Measurements from ENCODE around the gene ANO7. TPM values are rescaled to one million over a fixed set of nuclear protein-coding genes. Genes with fewer than 3 reads are reported as not detected.

Gene ANO7
- total RNA-seq, 1 donor from 2014 or later, result under 0.01 TPM

GRCh38 chr2:241189856-241190201, 1.4 kb downstream of the ANO7 start:
- no peak overlapping the region for H3K4me3 ChIP-seq (ENCODE audit: low read depth, low read length)
- no peak for FAIRE-seq
- H3K27me3 ChIP-seq (ENCODE audit: control insufficient read depth, insufficient read depth, low read length), result no peaks in the 10 kb centered on the region
- TF ChIP-seq, protein P1, sequence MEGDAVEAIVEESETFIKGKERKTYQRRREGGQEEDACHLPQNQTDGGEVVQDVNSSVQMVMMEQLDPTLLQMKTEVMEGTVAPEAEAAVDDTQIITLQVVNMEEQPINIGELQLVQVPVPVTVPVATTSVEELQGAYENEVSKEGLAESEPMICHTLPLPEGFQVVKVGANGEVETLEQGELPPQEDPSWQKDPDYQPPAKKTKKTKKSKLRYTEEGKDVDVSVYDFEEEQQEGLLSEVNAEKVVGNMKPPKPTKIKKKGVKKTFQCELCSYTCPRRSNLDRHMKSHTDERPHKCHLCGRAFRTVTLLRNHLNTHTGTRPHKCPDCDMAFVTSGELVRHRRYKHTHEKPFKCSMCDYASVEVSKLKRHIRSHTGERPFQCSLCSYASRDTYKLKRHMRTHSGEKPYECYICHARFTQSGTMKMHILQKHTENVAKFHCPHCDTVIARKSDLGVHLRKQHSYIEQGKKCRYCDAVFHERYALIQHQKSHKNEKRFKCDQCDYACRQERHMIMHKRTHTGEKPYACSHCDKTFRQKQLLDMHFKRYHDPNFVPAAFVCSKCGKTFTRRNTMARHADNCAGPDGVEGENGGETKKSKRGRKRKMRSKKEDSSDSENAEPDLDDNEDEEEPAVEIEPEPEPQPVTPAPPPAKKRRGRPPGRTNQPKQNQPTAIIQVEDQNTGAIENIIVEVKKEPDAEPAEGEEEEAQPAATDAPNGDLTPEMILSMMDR (IDR thresholded peaks at IDR 0.05; ENCODE audit: insufficient read depth, low read length, severe bottlenecking), result no peak
- H3K36me3 ChIP-seq (ENCODE audit: control insufficient read depth, insufficient read depth, low read length), result no peaks in the 10 kb centered on the region
- no peak for DNase-seq (ENCODE audit: low read depth)

GRCh38 chr2:241190291-241190981, 2.0 kb downstream of the ANO7 start:
- no peaks in the 10 kb centered on the region for H3K27me3 ChIP-seq (ENCODE audit: control insufficient read depth, insufficient read depth, low read length)
- DNase-seq (ENCODE audit: low read depth) (no peak), FAIRE-seq (no peak)
- TF ChIP-seq, protein P1 (IDR thresholded peaks at IDR 0.05; ENCODE audit: insufficient read depth, low read length, severe bottlenecking), result no peak
- H3K36me3 ChIP-seq (ENCODE audit: control insufficient read depth, insufficient read depth, low read length), result no peaks in the 10 kb centered on the region
- no peak overlapping the region for H3K4me3 ChIP-seq (ENCODE audit: low read depth, low read length)

GRCh38 chr2:241191081-241191480, 2.6 kb downstream of the ANO7 start:
- H3K4me3 ChIP-seq (ENCODE audit: low read depth, low read length), result no peak overlapping the region
- TF ChIP-seq, protein P1 (IDR thresholded peaks at IDR 0.05; ENCODE audit: insufficient read depth, low read length, severe bottlenecking), result no peak
- no peaks in the 10 kb centered on the region for H3K36me3 ChIP-seq (ENCODE audit: control insufficient read depth, insufficient read depth, low read length)
- FAIRE-seq (no peak), DNase-seq (ENCODE audit: low read depth) (no peak)
- no peaks in the 10 kb centered on the region for H3K27me3 ChIP-seq (ENCODE audit: control insufficient read depth, insufficient read depth, low read length)

DNA sequence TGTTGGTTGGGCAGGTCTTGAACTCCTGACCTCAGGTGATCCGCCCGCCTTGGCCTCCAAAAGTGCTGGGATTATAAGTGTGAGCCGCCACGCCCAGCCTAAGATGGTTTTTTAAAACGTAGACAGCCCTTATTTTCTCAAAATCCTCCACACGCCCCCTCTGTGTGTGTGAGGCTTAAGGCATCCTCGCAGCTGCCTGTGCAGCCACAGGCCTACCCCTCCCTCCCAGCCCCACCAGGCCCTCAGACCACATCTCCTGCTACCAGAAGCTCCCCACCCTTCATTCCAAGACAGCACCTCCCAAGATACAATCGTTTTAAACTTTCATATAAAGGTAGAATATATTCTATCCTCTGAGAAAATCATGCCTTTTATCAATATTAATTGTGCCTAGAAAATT, 4.8 kb downstream of the ANO7 start:
- Histone ChIP-seq H3K36me3 (ENCODE audit: control insufficient read depth, insufficient read depth, low read length) (no peaks in the 10 kb centered on the region), H3K27me3 (ENCODE audit: control insufficient read depth, insufficient read depth, low read length) (no peaks in the 10 kb centered on the region), H3K4me3 (ENCODE audit: low read depth, low read length) (no peak overlapping the region)
- DNase-seq (ENCODE audit: low read depth), result no peak
- no peak for FAIRE-seq
- TF ChIP-seq, protein P1 (IDR thresholded peaks at IDR 0.05; ENCODE audit: insufficient read depth, low read length, severe bottlenecking), result no peak

DNA sequence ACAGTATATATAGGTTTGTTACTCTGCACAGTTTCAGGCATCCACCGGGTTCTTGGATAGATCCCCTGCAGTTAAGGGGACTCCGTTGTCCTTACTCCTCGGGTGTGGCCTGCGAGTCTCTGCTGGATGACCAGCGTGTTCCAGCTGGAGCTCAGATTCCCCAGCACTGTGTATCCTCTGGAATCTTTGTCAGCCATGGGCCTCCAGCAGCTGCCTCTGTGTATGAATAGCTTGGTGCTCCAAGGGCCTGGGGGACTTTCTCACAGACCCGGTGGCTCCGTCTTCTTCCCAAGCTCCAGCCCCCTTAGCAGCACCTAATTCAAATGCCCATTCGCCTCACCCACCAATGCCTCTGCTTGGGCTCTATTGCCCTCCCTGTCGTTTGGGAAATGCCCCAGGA, 6.3 kb downstream of the ANO7 start:
- Histone ChIP-seq H3K36me3 (ENCODE audit: control insufficient read depth, insufficient read depth, low read length) (no peaks in the 10 kb centered on the region), H3K27me3 (ENCODE audit: control insufficient read depth, insufficient read depth, low read length) (no peaks in the 10 kb centered on the region), H3K4me3 (ENCODE audit: low read depth, low read length) (no peak overlapping the region)
- TF ChIP-seq, protein P1 (IDR thresholded peaks at IDR 0.05; ENCODE audit: insufficient read depth, low read length, severe bottlenecking), result no peak
- DNase-seq (ENCODE audit: low read depth), result no peak
- FAIRE-seq, result no peak
